ENCODE measurements around the gene KRCC1. TPM values are rescaled to one million over a fixed set of nuclear protein-coding genes. Genes with fewer than 3 reads are reported as not detected.

KRCC1 gene
- total and polyA plus RNA-seq, 4 donors: 17.2 to 31.2 (median 21.1) TPM

GRCh38 chr2:88082781-88083180, 27.2 kb upstream of the KRCC1 start:
- Histone ChIP-seq H3K4me1 (ENCODE audit: control insufficient read depth in 5 of 5, insufficient read depth in 5 of 5, low read length in 5 of 5) (peaks cover 0 to 6% (median 0%) of the 10 kb centered on the region in 5 donors), H3K36me3 (ENCODE audit: control insufficient read depth in 4 of 4, insufficient read depth in 4 of 4, low read length in 4 of 4) (no peaks in the 10 kb centered on the region), H3K9me3 (ENCODE audit: control insufficient read depth in 4 of 4, insufficient read depth in 3 of 4, low read length in 3 of 4) (no peaks in the 10 kb centered on the region), H3K27me3 (ENCODE audit: control insufficient read depth in 3 of 3, insufficient read depth in 3 of 3, low read length in 2 of 3) (no peaks in the 10 kb centered on the region), H3K4me3 (no peak overlapping the region), H3K9ac (ENCODE audit: insufficient read depth in 1 of 2, low read length in 2 of 2) (no peak overlapping the region), H3K27ac (ENCODE audit: low read depth in 1 of 2, low read length in 1 of 2) (no peak overlapping the region)
- 54 to 73% methylated on average over 1 of the region's 1 CpG for WGBS, 2 donors
- ATAC-seq (ENCODE audit: insufficient read depth, low FRiP score): no peak
- no peak for DNase-seq
- no peak for TF ChIP-seq CTCF (IDR thresholded peaks at IDR 0.05; ENCODE audit: control extremely low read depth, extremely low read depth)

- H3K4me1 ChIP-seq (ENCODE audit: control insufficient read depth in 5 of 5, insufficient read depth in 5 of 5, low read length in 5 of 5): peaks cover 0 to 6% (median 0%) of the 10 kb centered on the region in 5 donors
- no peak for DNase-seq
- H3K9ac ChIP-seq (ENCODE audit: insufficient read depth in 1 of 2, low read length in 2 of 2): no peak overlapping the region
- no peaks in the 10 kb centered on the region for H3K36me3 ChIP-seq (ENCODE audit: control insufficient read depth in 4 of 4, insufficient read depth in 4 of 4, low read length in 4 of 4)
- WGBS, 2 donors: 81 to 100% methylated on average over 4 of the region's 4 CpGs
- no peak overlapping the region for H3K27ac ChIP-seq (ENCODE audit: low read depth in 1 of 2, low read length in 1 of 2)
- no peak overlapping the region for H3K4me3 ChIP-seq
- H3K27me3 ChIP-seq (ENCODE audit: control insufficient read depth in 3 of 3, insufficient read depth in 3 of 3, low read length in 2 of 3): no peaks in the 10 kb centered on the region
- no peak for ATAC-seq (ENCODE audit: insufficient read depth, low FRiP score)
- no peaks in the 10 kb centered on the region for H3K9me3 ChIP-seq (ENCODE audit: control insufficient read depth in 4 of 4, insufficient read depth in 3 of 4, low read length in 3 of 4)
- TF ChIP-seq CTCF (IDR thresholded peaks at IDR 0.05; ENCODE audit: control extremely low read depth, extremely low read depth): no peak
Measured at GRCh38 chr2:88081924-88082608, 26.5 kb upstream of the KRCC1 start.

GRCh38 chr2:88080545-88080944, 25.0 kb upstream of the KRCC1 start:
- no peak overlapping the region for H3K4me3 ChIP-seq
- DNase-seq: no peak
- 87 to 89% methylated on average over 2 of the region's 2 CpGs for WGBS, 2 donors
- no peak overlapping the region for H3K9ac ChIP-seq (ENCODE audit: insufficient read depth in 1 of 2, low read length in 2 of 2)
- H3K27me3 ChIP-seq (ENCODE audit: control insufficient read depth in 3 of 3, insufficient read depth in 3 of 3, low read length in 2 of 3): no peaks in the 10 kb centered on the region
- no peak for ATAC-seq (ENCODE audit: insufficient read depth, low FRiP score)
- no peaks in the 10 kb centered on the region for H3K36me3 ChIP-seq (ENCODE audit: control insufficient read depth in 4 of 4, insufficient read depth in 4 of 4, low read length in 4 of 4)
- no peaks in the 10 kb centered on the region for H3K9me3 ChIP-seq (ENCODE audit: control insufficient read depth in 4 of 4, insufficient read depth in 3 of 4, low read length in 3 of 4)
- H3K4me1 ChIP-seq (ENCODE audit: control insufficient read depth in 5 of 5, insufficient read depth in 5 of 5, low read length in 5 of 5): peaks cover 0 to 6% (median 0%) of the 10 kb centered on the region in 5 donors
- no peak overlapping the region for H3K27ac ChIP-seq (ENCODE audit: low read depth in 1 of 2, low read length in 1 of 2)
- TF ChIP-seq CTCF (IDR thresholded peaks at IDR 0.05; ENCODE audit: control extremely low read depth, extremely low read depth): no peak

All from lung (tissue), 12 donors.